A673 (cell line): ENCODE data around the gene CBX3.

ENCODE experiments used
- EZH2 ChIP-seq: fragments of 200-600 bp; sonication (generic); IDR thresholded peaks from 2 replicates; pipeline ENCODE4 v1.6.1; 2017; ENCODE audit warnings: borderline replicate concordance, low read depth, mild to moderate bottlenecking, mixed read lengths, antibody characterized with exemption, low read length; ENCODE audit not compliant: poor library complexity, severe bottlenecking
- TF ChIP-seq, protein P1 (sequence below): fragments of 300-800, 200-600 bp; sonication (generic); conservative IDR thresholded peaks from 2 replicates; pipeline ENCODE4 v1.5.1; 2017; ENCODE audit warnings: low read depth, mild to moderate bottlenecking, antibody characterized with exemption, low read length, moderate library complexity, mixed read lengths

- TF ChIP-seq, protein P1, sequence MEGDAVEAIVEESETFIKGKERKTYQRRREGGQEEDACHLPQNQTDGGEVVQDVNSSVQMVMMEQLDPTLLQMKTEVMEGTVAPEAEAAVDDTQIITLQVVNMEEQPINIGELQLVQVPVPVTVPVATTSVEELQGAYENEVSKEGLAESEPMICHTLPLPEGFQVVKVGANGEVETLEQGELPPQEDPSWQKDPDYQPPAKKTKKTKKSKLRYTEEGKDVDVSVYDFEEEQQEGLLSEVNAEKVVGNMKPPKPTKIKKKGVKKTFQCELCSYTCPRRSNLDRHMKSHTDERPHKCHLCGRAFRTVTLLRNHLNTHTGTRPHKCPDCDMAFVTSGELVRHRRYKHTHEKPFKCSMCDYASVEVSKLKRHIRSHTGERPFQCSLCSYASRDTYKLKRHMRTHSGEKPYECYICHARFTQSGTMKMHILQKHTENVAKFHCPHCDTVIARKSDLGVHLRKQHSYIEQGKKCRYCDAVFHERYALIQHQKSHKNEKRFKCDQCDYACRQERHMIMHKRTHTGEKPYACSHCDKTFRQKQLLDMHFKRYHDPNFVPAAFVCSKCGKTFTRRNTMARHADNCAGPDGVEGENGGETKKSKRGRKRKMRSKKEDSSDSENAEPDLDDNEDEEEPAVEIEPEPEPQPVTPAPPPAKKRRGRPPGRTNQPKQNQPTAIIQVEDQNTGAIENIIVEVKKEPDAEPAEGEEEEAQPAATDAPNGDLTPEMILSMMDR = no peak
- no peak for TF ChIP-seq EZH2
These were observed 14.0 kb upstream of the CBX3 start for GRCh38 chr7:26187380-26188205.
